GM23248 (cell line): ENCODE measurements around the gene CLCN1.

Experiments used
- EZH2 ChIP-seq: fragments of 200-600 bp; sonication (generic); IDR thresholded peaks from 2 replicates; pipeline ENCODE4 v1.6.1; 2018; ENCODE audit warnings: antibody characterized with exemption, mild to moderate bottlenecking; ENCODE audit not compliant: insufficient read depth, poor library complexity, severe bottlenecking
- EZH2phosphoT487 ChIP-seq: fragments of 200-600 bp; sonication (generic); IDR thresholded peaks from 2 replicates; pipeline ENCODE4 v1.6.1; 2018; ENCODE audit warnings: antibody characterized with exemption, moderate library complexity, mild to moderate bottlenecking, low read depth; ENCODE audit not compliant: insufficient read depth

DNA sequence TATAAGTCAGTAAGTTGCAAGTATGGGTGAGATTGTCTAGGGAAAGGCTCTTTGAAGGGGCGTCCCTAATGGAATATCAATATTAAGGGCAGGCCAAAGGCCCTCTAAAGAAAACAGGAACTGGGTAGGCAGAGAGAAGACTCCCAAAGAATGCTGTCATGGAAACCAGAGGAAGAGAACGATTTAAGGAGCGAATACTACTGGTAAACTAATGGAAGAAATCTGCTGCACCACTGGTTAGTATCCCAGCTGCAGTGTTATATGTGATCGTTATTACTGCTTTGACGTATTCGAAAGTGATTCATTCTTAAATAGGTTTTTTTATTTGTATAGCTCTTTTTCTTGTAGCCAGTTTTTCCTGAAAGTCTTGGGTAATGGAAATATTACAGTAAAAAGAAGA is 26.5 kb upstream of the CLCN1 start:
- TF ChIP-seq EZH2, result no peak
- TF ChIP-seq EZH2phosphoT487, result no peak
